GM18511 (cell line): ENCODE measurements around the gene PML.

Source experiments
- ATAC-seq: cut with Tn5 transposase; IDR thresholded peaks from one replicate; pipeline ENCODE4 v1.9.1; 2021; ENCODE audit warnings: mild to moderate bottlenecking, moderate library complexity; ENCODE audit not compliant: unreplicated experiment

Gene PML

DNA sequence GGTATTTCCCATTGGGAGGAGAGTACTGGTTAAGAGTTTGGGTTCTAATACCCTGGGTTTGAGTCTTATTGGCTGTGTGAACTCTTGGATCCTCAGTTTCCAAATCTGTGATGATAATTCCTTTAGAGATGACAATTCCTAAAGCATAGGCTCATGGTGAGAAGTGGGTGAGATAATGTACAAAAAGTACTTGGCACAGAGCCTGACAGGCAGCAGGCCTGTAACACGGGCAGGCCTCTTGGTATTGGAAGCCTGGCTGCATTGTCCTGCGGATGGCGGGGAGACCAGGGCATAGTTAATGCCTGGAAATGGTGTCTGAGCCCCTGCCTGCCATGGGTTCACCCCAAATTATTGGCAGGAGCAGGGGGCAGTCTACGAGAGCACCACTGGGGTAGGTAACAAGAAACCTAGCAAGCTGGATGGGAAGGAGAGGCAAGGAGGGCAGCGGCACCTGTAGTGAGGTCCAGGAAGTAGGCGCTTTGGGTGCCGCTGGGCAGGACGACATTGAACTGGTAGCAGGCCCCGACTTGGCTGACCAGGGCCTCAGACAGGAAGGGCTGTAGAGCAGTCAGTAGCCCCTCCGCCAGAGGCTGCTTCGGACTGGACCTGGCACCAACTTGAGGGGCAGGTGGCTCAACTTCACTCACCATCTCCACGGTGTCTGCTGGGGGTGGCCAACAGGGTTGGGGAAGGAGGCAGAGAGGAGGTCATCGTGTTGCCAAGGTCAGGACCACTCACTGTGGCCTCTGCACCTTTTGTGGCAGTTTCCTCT lies 10.1 kb upstream of the PML start:
- ATAC-seq = no peak

DNA sequence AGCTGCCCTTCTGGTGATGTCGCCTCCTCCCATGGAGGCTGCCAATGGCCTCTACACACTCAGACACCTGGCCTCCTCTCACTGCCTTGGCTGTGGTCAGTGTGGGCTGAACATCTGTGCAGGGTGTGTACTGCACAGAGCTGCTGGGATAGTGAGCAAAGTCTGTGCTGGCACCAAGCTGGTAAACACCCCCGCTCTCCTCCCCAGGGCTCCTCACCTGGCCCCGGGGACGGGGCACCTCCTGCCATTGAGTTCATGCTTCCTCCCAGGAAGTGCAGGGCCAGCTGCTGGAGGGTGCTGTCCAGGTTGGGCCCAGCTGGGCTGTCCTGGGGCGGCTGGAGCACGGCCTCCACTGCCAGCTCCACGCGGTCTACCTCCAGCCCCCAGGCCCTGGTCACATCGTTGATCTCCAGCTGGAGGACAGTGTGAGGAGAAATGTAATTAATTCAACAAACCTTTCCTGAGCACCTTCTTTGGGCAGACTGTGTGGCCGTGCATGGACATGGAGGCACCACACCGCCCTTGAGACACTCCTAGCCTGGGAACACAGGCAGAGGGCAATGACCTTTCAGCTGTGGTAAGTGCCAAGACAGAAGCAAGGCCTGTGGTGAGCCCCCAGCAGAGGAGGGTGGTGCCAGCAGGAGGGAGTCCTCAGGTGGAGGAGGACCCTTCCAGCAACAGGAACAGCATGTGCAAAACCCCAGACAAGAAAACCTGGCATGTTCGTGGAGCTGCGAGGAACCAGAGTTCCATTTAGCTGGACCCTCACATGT lies 9.2 kb upstream of the PML start:
- ATAC-seq = no peak

DNA sequence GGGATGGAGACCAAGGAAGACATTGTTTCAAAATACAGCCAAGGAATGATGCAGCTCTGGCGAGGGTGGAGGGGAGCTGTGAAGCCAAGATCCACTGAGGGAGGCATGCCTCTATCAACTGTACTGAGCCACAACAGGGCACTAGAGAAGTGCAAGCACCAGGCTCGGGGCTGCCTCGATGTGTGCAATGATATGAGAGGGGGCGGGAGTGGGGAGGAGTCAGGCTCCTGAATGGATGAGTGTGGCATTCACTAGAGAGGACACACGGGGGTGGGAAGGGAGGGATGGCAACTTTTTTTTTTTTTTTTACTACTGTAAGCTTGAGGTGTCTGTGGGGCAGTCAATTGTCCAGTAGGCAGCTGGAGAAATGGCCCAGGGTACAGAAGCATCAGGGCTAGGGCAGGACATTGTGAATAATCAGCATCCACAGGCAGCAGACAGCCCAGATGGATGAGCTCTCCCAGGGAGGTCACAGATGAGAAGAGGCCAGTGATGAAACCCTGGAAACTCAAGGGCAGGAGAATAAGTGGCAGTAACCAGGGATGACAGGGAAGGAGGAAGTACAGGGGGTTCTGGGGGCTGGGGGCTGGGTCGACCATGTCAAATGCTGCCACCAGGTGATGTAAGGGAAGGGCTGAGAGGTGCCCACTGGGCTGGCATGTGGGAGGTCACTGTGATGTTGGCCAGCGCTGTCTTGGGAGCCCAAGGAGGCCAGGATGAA lies 8.3 kb upstream of the PML start:
- no peak for ATAC-seq

- no peak for ATAC-seq
These were observed 7.8 kb upstream of the PML start for GRCh38 chr15:73986776-73987056.

GRCh38 chr15:73987250-73987649 lies 7.3 kb upstream of the PML start:
- ATAC-seq = no peak

DNA sequence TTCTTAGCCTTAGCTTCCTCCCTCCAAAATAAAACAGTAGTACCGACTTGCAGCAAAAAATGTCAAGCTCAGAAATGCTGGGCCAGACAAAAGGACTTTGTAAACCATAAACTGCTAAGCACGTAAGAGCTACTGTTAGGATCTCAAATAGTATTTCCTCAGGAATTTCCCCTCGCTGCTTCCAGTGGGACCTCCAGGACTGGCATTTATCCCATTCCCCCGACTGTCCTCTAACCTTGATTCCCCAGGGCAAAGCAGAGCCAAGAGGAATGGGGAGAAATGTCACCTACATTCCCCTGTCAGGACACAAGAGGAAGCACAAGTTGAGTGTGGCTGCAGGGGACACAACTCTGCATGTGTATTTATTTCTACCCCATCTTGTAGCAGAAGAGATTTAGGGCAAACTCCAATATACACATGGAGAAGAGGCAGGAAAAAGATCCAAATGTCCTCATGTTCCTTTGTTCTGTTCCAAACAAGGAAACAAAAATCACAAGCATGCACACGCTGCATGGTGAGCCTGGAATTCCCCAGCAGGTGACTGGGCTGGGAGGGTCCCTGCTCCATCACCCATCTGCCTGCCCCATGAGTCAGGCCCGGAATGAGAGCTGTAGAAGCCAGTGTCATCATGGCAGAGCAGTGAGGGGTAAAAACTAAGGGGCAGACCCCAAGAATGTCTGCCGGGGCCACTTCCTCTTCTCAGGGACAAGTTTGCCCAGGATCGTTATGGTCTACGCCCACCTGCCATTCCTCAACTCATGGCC lies 6.7 kb upstream of the PML start:
- no peak for ATAC-seq

GRCh38 chr15:73988445-73988969 lies 6.0 kb upstream of the PML start:
- ATAC-seq = no peak

DNA sequence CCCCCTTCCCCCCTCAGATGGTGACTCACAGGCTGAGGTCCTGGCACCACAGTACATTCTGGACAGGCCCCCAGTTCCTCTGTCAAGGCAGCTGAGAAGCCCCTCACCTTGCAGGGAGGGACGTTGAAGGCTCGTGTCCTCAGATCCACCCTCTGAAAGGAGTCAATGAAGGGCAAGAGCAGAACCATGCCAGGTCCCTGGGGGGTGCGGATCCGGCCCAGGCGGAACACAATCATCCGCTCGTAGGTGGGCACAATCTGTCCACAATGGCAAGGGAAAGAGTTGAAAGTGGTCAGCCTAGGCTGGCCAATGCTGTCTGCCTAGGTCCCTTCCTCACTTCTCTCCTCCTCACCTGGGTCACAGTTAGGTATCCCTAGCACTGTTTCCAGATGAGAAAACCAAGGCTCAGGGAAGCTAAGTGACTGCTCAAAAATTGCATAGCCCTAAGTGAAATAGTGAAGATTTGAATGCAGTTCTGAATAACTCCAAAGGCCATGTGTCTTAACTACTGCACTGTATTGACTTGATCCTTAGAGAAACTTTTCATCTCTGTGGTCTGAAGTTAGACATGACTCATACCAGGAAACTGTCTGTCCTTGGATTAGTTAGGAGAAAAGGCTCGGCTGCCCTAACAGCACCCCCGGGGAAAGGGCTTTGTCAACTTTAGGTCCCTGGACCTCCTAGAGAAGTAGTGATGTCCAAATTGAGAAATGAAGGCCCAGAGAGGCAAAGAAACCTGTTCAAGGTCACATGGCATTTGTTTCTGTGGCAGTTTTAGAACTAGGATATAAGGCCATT lies 5.3 kb upstream of the PML start:
- no peak for ATAC-seq

DNA sequence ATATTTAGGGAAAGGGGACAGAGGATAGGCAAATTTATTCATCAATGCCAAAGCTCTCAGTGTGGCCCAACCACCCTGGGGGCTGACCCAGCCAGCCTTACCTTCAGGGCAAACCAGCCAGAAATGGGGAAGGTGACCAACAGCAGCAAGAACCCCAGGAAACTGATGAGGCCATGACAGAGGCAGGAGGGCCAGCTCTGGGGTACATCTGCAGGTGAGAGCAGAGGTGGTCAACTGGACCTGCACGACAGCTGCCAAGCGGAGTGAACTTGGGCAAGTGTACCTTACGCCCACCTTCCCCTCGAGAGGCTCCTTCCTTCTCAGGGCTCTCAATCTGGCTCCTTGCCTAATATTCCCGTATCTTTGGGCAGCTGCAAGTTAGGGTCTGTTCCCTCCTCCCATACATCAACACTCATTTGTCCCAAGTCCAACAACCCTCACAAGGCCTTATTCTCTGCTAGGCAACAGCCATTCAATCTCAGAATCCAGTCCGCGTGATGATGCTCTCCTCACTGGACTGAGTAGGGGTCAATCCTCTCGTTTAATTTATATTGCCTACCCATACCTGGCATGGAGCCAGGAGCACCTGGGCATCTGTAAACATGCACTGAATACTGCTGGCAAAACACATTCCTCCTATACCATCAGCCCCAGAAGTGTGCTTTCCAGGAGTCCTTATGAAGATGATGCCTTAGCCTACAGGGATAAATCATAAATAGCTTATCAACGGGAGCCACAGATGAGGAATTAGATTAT lies 4.1 kb upstream of the PML start:
- no peak for ATAC-seq

GRCh38 chr15:73991260-73991659 lies 3.3 kb upstream of the PML start:
- ATAC-seq = no peak

DNA sequence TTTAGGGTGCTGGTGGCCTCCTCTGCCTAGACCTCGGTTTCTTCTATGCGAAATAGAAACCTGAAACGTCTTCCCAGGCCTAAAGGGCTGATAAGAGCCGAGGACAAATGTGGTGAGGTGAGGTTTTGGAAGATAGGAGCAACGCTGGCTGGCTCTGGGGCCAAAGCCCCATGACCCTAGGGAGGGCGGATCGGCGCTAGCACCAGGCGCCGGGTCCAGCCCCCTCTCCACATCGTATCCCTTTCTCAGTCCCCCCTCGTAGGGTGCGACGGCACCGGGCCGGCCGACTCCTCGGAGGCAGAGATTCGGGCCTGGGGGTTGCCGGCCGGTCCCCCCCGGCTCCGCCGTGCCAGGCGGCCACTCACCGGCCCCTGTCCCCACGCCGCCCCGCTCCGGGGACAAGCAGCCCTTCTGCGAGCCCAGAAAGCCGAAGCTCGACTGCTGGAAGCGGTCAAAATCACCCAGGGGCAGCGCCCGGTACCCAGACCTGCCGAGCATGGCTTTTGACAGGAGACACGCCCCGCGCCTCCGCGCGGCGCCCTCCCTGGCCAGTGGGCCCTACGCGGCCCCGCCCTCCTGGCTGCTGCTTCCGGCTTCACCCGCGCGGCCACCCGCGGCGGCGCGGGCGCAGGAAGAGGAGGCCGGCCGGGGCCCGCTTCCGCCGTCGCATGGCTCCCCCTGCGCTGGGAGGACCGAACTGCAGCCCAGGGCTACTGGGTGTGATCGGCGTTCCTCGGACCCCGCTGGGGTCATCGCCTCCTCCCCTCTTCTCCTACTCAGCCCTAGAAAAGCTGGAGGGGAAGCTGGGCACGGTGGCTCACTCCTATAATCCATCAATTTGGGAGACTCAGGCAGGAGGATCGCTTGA lies 2.6 kb upstream of the PML start, which contains the start of gene STOML1:
STOML1 (minus strand) TSS at position 570 of the 868 bp plus-strand sequence; CDS start at position 498, 72 bp downstream.
- peak; percentile 72 for ATAC-seq

- ATAC-seq = no peak
These were observed 2.0 kb upstream of the PML start for GRCh38 chr15:73992594-73992898.

DNA sequence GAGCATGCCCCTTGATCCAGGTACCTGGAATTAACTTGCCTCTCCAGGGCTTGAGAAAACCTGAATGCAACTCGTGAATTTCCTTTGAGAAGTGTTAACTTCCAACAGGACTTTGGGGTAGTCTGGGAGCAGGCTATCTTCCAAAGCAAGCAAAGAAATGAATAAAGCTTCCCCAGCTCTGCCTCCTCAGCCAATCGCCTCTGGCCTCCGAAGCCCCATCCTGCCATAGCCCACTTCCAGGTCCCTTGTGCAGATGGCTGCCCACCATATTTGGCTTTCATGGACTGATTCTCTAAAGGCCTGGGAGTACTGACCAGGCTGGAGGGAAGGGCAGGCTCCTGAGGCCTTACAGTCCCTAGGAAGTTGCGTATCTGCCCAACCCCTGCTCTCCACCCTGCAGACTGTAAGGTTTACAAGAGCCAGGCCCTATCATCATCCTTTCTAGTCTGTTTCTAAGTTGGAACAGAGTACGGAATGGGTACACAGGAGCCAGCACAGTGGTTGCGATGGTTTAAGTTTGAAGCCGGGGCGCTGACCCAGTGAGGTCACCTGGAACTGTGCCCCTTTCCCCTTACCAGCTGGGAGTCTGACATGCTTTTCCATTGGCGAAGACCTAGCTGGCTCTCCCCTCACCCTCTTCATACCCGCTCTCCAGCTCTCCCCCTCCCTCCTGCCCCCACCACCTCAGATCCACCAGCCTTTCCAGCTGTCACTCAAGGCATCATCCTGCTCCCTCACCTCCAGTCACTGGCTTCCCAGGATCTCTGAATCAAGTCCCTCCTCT lies 1.1 kb upstream of the PML start:
- no peak for ATAC-seq

DNA sequence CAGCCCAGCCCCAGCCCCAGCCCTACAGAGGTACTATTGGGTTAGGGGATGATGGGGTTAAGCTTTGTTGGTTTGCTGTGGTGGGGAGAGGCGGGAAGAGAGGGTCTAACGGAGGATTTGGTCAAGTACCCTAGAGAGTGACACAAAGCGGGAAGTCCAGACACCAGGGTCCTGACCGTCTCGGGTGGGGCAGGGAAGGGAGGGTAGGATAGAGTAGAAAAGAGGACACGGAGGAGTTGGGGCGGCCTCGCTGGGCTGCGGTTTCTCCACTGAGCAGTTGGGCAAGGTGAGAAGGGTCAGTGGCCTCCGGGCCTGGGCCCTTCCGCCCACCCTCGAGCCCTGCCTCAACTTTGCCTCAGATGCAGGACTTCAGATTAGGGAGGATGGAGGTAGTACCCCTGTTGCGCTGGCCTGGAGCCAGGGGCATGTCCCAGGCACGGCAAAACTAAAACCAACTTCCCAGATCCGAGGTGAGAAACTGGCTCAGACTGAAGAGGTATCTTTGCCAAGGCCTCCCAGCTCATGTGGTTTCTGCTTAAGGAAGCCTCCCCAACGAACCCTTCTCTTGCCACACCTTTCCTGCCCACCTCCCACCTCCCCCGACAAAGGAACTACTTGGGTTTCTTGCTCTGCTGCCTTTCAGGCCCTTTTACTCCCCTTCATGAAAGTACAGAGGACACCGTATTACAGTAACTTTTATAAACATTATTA lies 551 bp downstream of the PML start:
- ATAC-seq = no peak

DNA sequence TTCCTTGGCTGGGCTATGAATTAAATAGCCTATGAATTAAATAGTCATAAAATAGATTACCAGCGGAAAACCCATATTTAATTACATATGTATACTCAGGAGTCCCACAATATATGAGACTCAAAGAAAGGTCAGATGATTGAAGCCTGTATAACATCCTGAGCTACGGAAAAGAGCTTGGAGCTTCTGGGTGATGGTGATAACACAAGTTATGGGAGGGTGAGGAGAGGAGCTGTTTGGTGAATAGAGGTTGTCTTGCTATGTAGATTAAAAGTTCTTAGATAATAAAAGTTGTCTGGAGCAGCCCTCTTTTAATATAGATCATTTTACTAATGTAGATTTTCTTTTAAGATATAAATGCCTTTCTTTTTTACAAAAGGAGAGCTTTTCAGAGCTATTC lies 1.8 kb downstream of the PML start:
- ATAC-seq = no peak

GRCh38 chr15:73996939-73997338 lies 2.4 kb downstream of the PML start:
- ATAC-seq = no peak

DNA sequence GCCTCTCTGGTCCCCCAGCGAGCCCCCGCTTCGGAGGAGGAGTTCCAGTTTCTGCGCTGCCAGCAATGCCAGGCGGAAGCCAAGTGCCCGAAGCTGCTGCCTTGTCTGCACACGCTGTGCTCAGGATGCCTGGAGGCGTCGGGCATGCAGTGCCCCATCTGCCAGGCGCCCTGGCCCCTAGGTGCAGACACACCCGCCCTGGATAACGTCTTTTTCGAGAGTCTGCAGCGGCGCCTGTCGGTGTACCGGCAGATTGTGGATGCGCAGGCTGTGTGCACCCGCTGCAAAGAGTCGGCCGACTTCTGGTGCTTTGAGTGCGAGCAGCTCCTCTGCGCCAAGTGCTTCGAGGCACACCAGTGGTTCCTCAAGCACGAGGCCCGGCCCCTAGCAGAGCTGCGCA lies 3.5 kb downstream of the PML start:
- no peak for ATAC-seq
